IPS DF 19.7 (cell line): ENCODE measurements around the gene ABCG1.

Experiments used
- DNase-seq: peaks from one replicate; pipeline ENCODE4 v3.0.0-alpha.2; 2013; ENCODE audit warnings: low read depth, low spot score

Gene ABCG1

GRCh38 chr21:42191696-42192595 lies 27.0 kb upstream of the ABCG1 start:
- DNase-seq, result no peak

- DNase-seq, result no peak
These were observed 25.7 kb upstream of the ABCG1 start for GRCh38 chr21:42193131-42193671.

GRCh38 chr21:42193721-42194120 lies 25.2 kb upstream of the ABCG1 start:
- DNase-seq, result no peak

- no peak for DNase-seq
These were observed 24.1 kb upstream of the ABCG1 start for GRCh38 chr21:42194863-42195262.

DNA sequence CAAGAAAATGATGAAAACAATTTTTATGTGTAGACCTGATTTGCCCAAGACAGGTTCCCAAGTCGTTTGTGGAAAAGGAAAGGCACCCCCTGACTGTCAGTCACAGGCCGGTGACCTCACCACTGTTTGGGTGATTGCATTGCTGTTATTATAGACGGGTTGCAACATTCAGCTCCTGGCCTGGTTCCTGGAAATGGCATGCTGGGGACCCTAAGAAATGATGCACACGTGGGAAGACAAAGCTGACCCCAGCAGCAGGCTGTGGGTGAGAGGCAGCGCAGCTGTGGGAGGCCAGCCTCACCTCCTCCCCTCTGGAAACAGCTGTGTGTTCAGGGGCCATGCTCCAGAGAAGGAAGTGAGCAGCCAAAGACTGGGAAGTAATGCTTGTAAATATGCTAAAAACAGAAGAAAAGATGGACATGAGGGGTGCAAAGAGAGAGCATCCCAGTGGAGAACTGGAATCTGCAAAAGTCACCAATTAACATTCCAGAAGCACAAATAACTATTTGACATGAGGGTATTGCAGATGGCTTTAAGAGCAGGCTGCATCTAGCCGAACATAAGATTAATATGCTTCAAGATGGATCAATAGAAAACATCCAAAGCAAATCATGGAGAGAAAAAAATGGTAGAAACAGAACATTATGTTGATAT lies 23.4 kb upstream of the ABCG1 start:
- DNase-seq, result no peak

DNA sequence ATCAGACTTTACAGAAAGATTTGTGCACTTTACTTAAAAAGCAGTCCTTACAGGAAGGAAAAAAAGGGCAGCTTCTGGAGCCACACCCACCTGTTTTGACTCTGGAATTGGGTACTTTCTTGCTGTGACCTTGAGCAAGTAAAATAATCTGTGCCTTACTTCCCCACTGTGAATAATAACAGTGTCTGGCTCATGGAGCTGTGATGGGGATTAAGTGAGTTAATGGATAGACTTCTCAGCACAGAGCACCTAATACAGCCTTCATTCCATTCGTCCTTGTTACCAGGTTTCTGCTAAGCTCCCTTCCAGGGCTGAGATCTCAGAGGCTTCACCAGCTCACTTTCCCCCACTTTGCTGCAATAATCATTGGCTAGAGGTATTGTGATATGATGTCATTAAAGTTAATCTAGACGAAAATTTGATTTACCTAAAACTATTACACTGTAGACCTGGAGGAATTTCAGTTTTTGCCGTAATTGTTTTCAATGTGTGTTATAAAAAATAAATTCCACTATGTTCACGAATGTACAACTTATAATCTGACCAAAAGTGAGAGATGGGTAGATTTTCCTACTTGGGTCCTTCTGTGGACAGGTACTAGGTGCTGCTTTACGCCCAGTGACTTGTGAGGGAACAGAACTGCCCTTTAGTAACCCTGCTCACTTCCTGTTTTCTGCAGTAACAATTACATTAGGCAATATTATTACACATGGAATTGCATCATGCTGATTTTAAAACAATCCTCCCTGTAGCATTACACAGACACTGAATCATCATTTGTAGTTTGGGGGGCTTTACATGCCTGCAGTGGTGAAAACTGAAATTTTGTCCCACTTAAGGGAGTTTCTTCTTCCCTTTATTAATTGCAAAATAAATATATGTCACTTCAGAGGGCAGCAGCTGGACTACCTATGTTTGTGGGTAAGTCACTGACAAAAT lies 19.7 kb upstream of the ABCG1 start:
- DNase-seq, result no peak

DNA sequence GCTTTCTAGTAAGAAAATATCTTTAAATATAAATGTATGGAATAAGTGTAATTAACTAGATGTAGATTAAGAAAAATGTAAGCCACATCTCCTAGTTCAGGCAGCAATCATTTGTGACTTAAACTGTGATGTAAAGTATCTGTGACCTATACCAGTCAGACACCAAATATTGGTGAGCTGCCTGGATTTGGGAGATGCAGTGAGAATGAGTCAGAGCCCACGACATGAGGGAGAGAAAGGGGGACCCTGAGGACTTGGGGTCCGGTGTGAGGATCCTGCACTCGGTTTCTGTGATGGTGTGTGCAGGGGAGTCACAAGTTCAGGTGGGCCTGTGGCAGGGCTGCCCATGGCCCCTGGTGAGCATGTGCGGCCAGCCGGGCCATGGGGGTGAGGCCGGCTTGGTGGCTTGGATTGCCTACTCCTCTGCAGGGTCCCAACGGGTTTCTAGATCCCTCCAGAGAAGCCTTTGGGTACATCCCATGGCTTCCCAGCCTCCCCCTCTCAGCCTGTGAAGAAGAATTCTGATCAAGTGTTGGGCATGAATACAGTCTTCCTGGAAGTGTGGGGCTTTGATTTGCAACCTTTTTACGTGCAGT lies 19.0 kb upstream of the ABCG1 start:
- no peak for DNase-seq

GRCh38 chr21:42200906-42201614 lies 17.9 kb upstream of the ABCG1 start:
- no peak for DNase-seq

GRCh38 chr21:42201615-42202161 lies 17.3 kb upstream of the ABCG1 start:
- no peak for DNase-seq

GRCh38 chr21:42202321-42202720 lies 16.6 kb upstream of the ABCG1 start:
- DNase-seq, result no peak

DNA sequence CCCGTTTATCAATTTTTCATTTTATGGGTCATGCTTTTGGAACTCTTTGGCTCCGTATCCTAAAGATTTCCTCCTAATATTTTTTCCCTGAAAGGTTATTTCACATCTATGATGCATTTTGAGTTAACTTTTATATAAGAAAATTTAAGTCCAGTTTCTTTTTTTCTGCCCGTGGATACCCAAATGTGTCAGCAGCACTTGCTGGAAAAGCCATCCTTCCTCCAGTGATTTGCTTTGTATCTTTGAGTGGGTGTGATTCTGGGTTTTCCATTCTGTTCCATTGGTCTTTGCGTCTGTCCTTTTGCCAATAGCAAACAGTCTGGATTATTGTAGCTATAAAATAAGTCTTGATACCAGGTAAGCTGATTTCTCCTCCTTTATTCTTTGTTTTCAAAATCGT lies 15.6 kb upstream of the ABCG1 start:
- DNase-seq, result no peak

DNA sequence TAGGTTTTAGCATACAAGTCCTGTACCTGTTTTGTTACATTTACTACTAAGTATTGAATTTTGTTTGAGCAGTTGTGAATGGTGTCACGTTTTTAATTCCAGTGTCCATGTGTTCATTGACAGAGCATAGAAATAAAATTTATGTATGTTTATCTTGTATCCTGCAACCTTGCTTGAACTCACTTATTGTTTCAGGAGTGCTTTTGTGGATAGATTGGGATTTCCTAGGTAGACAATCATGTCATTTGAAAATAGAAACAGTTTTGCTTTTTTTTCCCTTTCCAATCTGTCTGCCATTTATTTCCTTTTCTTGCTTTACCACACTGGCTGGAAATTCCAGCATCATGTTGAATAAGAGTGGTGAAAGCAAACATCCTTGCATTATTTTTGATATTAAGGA lies 15.0 kb upstream of the ABCG1 start:
- no peak for DNase-seq

- DNase-seq, result no peak
These were observed 11.5 kb upstream of the ABCG1 start for GRCh38 chr21:42207426-42207825.

DNA sequence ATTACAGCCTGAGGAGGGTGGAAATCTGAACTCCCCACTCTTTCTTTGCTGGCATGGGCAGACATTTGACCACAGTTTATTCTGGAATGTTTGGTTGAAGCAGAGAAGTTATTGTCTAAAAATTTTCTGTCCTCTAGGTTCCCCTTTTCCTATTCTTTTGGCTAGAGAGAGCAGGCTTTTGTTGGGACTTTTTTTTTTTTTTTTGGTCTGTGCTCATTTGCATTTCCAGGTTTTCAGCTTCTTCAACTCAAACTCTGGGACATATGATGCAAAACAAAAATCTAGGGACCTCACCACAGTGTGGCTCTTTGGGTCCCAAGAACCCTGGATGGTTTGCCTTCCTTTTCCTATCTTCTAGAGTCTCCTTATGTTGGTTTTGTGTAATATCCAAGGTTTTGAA lies 10.9 kb upstream of the ABCG1 start:
- DNase-seq, result no peak

- no peak for DNase-seq
These were observed 10.0 kb upstream of the ABCG1 start for GRCh38 chr21:42208801-42209490.

- DNase-seq, result no peak
These were observed 9.0 kb upstream of the ABCG1 start for GRCh38 chr21:42209801-42210479.

DNA sequence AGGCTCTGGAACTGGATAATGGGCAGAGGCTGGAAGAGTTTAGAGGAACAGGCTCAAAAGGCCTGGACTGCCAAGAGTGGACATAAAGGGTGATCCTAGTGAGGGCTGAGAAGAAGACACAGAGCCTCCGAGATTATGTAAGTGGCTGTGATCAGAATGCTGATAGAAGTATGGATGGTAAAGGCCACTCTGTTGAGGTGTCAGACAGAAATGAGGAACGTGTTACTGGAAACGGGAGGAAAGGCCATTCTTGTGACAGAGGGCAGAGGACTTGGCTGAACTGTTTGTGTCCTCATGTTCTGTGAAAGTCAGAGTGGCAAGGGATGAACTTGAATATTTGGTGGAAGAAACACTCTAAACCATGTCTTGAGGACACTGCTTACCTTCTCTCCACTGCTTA lies 6.7 kb upstream of the ABCG1 start:
- no peak for DNase-seq

DNA sequence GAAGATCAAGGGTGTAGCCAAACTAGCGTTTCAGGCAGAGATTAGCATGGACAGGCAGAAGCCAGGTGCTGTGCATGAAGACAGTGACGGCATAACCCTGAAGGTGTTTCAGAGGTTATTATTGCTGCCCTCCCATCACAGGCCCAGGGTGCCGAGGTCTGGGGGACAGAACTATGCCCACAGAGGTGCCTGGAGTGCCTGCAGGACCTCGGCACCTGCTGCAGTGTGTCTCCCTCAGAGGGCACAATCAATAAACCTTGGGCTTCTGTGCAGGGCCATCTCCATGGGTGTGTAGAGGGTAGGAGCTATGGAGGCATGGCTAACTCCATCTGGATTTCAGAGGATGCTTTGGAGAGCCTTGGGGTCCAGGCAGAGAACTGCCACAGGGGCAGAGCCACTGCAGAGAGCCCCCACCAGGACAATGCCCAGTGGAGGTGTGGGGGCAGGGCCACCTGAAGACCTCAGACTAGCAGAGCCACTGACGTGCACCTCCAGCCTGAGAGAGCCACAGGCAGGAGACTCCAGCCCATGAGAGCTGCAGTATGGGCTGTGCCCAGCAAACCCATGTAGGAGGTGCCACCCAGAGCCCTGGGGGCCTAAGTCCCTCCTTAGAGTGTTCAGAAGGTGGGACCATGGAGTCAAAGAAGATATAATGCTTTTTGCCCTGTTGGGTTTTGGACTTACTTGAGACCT lies 5.7 kb upstream of the ABCG1 start:
- DNase-seq, result no peak
